Loucy (cell line): ENCODE results near the gene HBM.
"Not testable (repeated sequence)": the region's sequence is repeated elsewhere in the genome, so short reads cannot be mapped to it uniquely, and the experiment has no call there.

Experiments used
- H2AFZ ChIP-seq: fragments of 200-600 bp; sonication (generic); 2 replicates; pipeline ENCODE4 v1.6.0; 2016; ENCODE audit warnings: antibody characterized with exemption, mild to moderate bottlenecking, low read length, moderate library complexity
- H3F3A ChIP-seq: fragments of 200-600 bp; 2 replicates; pipeline ENCODE4 v1.6.0; 2016; ENCODE audit warnings: antibody characterized with exemption, low read depth, mild to moderate bottlenecking
- H3K27me3 ChIP-seq: fragments of 200-600 bp; sonication (generic); 2 replicates; pipeline ENCODE4 v1.6.1; 2014; ENCODE audit warnings: low read length, mild to moderate bottlenecking; ENCODE audit not compliant: insufficient read depth, poor library complexity, severe bottlenecking
- H3K36me3 ChIP-seq: fragments of 200-600 bp; sonication (generic); 2 replicates; pipeline ENCODE4 v1.6.1; 2016; ENCODE audit warnings: low read length; ENCODE audit not compliant: insufficient read depth
- H3K4me1 ChIP-seq: fragments of 200-600 bp; sonication (generic); 2 replicates; pipeline ENCODE4 v1.5.1; 2014; ENCODE audit warnings: low read length, mild to moderate bottlenecking; ENCODE audit not compliant: insufficient read depth, poor library complexity, severe bottlenecking
- H3K4me2 ChIP-seq: fragments of 200-600 bp; sonication (generic); 2 replicates; pipeline ENCODE4 v1.6.0; 2014; ENCODE audit warnings: antibody characterized with exemption, low read length, low read depth, mild to moderate bottlenecking; ENCODE audit not compliant: poor library complexity, severe bottlenecking
- H3K4me3 ChIP-seq: fragments of 200-600 bp; sonication (generic); 2 replicates; pipeline ENCODE4 v1.5.1; 2014; ENCODE audit warnings: low read length, mild to moderate bottlenecking, mixed read lengths; ENCODE audit not compliant: poor library complexity, severe bottlenecking
- H3K79me2 ChIP-seq: fragments of 200-600 bp; sonication (generic); 2 replicates; pipeline ENCODE4 v1.6.1; 2014; ENCODE audit warnings: low read length; ENCODE audit not compliant: insufficient read depth
- H3K9ac ChIP-seq: fragments of 200-600 bp; sonication (generic); 2 replicates; pipeline ENCODE4 v1.6.0; 2014; ENCODE audit warnings: mild to moderate bottlenecking, low read depth, low read length, moderate library complexity; ENCODE audit not compliant: poor library complexity, severe bottlenecking
- H3K9me2 ChIP-seq: fragments of 200-600 bp; sonication (generic); replicated peaks from 2 replicates; pipeline ENCODE4 v1.6.1; 2016; ENCODE audit warnings: low read depth, low read length, mixed read lengths
- H3K9me3 ChIP-seq: fragments of 200-600 bp; sonication (generic); 2 replicates; pipeline ENCODE4 v1.6.1; 2014; ENCODE audit warnings: mild to moderate bottlenecking, antibody characterized with exemption, low read length, low read depth; ENCODE audit not compliant: insufficient read depth
- H4K20me1 ChIP-seq: fragments of 200-600 bp; sonication (generic); 2 replicates; pipeline ENCODE4 v1.6.0; 2014; ENCODE audit warnings: antibody characterized with exemption, low read length, mild to moderate bottlenecking; ENCODE audit not compliant: insufficient read depth, poor library complexity, severe bottlenecking
- EZH2phosphoT487 ChIP-seq: fragments of 200-600 bp; IDR thresholded peaks from 2 replicates; pipeline ENCODE4 v1.6.1; 2018; ENCODE audit warnings: antibody characterized with exemption, mild to moderate bottlenecking, moderate library complexity, borderline replicate concordance
- TF ChIP-seq, protein P1 (sequence below): fragments of 200-600 bp; sonication (generic); conservative IDR thresholded peaks from 2 replicates; pipeline ENCODE4 v1.5.1; 2014; ENCODE audit warnings: mild to moderate bottlenecking, antibody characterized with exemption, low read length

HBM gene

DNA sequence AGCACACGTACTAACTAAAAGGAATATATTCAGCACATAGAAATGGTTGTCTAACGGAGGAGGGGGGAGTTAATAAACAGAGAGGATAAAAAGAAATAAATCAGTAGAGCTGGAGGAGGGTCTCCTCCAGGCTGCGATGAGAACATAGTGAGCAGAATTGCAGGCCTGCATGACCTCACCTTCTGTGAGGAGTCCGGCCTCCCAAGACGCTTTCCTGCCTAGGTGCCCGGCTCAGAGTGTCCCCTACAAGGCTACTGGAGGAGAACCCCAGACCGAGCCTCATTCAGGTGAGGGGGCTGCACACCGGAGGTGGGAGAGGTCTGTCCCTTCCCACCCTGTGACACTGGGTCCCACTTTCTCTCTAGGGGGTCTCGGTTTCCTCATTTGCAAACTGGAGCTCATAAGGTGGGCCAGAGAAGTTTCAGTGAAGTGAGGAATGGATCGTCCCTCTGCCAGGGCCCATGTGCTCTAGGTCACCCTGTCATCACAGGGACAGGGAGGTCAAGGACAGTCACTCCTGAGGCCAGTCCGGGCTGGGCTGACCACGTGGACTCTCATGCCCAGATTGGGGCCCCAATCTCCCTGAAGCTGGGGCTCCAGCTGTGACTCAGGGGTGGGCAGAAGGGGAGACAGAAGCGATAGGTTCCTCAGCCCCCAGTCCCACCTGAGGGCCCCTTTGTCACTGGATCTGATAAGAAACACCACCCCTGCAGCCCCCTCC lies 3.3 kb upstream of the HBM start:
- TF ChIP-seq, protein P1, sequence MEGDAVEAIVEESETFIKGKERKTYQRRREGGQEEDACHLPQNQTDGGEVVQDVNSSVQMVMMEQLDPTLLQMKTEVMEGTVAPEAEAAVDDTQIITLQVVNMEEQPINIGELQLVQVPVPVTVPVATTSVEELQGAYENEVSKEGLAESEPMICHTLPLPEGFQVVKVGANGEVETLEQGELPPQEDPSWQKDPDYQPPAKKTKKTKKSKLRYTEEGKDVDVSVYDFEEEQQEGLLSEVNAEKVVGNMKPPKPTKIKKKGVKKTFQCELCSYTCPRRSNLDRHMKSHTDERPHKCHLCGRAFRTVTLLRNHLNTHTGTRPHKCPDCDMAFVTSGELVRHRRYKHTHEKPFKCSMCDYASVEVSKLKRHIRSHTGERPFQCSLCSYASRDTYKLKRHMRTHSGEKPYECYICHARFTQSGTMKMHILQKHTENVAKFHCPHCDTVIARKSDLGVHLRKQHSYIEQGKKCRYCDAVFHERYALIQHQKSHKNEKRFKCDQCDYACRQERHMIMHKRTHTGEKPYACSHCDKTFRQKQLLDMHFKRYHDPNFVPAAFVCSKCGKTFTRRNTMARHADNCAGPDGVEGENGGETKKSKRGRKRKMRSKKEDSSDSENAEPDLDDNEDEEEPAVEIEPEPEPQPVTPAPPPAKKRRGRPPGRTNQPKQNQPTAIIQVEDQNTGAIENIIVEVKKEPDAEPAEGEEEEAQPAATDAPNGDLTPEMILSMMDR, result no peak
- TF ChIP-seq EZH2phosphoT487, result no peak
- no peaks in the 10 kb centered on the region for H3K4me1 ChIP-seq
- no peak overlapping the region for H2AFZ ChIP-seq
- H3K27me3 ChIP-seq, result no peaks in the 10 kb centered on the region
- no peaks in the 10 kb centered on the region for H4K20me1 ChIP-seq
- no peak overlapping the region for H3K9ac ChIP-seq
- no peaks in the 10 kb centered on the region for H3K9me3 ChIP-seq
- no peak overlapping the region for H3K4me3 ChIP-seq
- H3K79me2 ChIP-seq, result no peaks in the 10 kb centered on the region
- H3K9me2 ChIP-seq, result no peaks in the 10 kb centered on the region
- H3K36me3 ChIP-seq, result no peaks in the 10 kb centered on the region
- H3F3A ChIP-seq, result no peaks in the 10 kb centered on the region
- H3K4me2 ChIP-seq, result no peak overlapping the region

DNA sequence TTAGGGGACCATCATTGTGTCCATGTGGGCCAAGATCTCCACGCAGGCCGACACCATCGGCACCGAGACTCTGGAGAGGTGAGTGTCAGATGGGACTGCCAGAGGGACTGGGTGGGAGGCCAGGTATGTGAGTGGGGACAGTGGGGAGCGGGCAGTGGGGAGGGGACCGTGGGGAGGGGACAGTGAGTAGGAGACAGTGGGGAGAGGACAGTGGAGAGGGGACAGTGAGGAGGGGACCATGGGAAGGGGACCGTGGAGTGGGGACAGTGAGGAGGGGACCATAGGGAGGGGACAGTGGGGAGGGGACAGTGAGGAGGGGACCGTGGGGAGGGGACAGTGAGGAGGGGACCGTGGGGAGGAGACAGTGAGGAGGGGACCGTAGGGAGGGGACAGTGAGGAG lies 2.6 kb upstream of the HBM start:
- not testable (repeated sequence) for H3K79me2 ChIP-seq, H3K36me3 ChIP-seq, H3F3A ChIP-seq, H3K9ac ChIP-seq, H3K9me3 ChIP-seq, H4K20me1 ChIP-seq, H3K4me3 ChIP-seq, H3K27me3 ChIP-seq, H3K4me2 ChIP-seq, H3K4me1 ChIP-seq, H2AFZ ChIP-seq, H3K9me2 ChIP-seq

DNA sequence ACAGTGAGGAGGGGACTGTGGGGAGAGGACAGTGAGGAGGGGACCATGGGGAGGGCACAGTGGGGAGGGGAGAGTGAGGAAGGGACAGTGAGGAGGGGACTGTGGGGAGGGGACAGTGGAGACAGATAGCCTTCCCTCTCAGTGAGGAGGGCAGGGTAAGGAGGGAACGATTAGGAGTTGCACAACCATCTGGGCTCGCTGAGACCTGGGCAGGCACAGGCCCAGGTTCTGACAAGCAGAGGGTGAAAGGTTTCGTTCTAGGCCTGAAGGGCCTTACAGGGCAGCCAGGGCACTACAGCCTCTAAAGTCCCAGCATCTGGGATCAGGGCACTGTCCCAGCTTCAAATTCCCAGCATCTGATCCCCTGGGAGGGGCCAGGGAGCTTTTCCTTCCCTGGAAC lies 2.1 kb upstream of the HBM start:
- H3F3A ChIP-seq, H3K4me1 ChIP-seq, H3K4me2 ChIP-seq, H3K79me2 ChIP-seq, H3K27me3 ChIP-seq, H3K9me2 ChIP-seq, H3K9ac ChIP-seq, H2AFZ ChIP-seq, H4K20me1 ChIP-seq, H3K9me3 ChIP-seq, H3K4me3 ChIP-seq, H3K36me3 ChIP-seq: not testable (repeated sequence)

DNA sequence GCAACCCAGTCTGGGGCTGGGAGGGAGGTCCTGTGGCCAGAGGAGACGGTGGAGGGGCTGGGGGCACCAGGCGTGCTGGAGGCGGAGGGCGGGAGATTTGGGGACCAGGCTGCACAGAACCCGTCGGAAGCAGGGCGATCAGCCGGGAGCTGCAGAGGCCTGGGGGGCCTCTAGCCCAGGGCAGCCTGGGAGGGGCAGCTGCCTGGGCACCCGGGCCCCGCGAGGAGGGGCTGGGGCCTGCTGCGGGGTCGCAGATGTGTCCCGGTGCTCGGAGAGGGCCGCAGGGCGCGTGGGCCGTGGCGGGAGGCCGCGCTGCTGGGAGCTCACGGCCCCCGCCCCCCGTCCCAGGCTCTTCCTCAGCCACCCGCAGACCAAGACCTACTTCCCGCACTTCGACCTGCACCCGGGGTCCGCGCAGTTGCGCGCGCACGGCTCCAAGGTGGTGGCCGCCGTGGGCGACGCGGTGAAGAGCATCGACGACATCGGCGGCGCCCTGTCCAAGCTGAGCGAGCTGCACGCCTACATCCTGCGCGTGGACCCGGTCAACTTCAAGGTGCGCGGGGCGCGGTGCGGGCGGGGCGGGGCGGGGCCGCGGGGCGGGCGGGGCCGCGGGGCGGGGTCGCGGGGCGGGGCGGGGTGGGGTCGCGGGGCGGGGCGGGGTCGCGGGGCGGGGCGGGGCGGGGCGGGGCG lies 1.5 kb upstream of the HBM start:
- not testable (repeated sequence) for H3K4me3 ChIP-seq, H3K27me3 ChIP-seq, H3K4me1 ChIP-seq, H3K9me2 ChIP-seq, H3K79me2 ChIP-seq, H3F3A ChIP-seq, H3K36me3 ChIP-seq, H3K9me3 ChIP-seq, H2AFZ ChIP-seq, H3K4me2 ChIP-seq, H3K9ac ChIP-seq, H4K20me1 ChIP-seq
